ENCODE results near the gene MRGPRX2. TPM values are rescaled to one million over a fixed set of nuclear protein-coding genes. Genes with fewer than 3 reads are reported as not detected.

The MRGPRX2 gene
- total and polyA plus RNA-seq, 2 of the 13 experiments (the other 11 are each of a cell fraction or from before 2014, with no cell fraction given) = not detected

- no peak for TF ChIP-seq LBX2 (CRISPR knock-in tag; IDR thresholded peaks at IDR 0.05; ENCODE audit: borderline replicate concordance)
- no peak for TF ChIP-seq HOMEZ (CRISPR knock-in tag; IDR thresholded peaks at IDR 0.05; ENCODE audit: low read depth)
- no peak for TF ChIP-seq NCOR1 (IDR thresholded peaks at IDR 0.05; ENCODE audit: borderline replicate concordance, low read length)
- TF ChIP-seq ZNF724P (CRISPR knock-in tag; IDR thresholded peaks at IDR 0.05; ENCODE audit: borderline replicate concordance) = no peak
- TF ChIP-seq ELF1 (CRISPR knock-in tag; IDR thresholded peaks at IDR 0.05) = no peak
- no peak for TF ChIP-seq TEF (CRISPR knock-in tag; IDR thresholded peaks at IDR 0.05)
- no peak for TF ChIP-seq LRRFIP1 (CRISPR knock-in tag; conservative IDR thresholded peaks at IDR 0.05)
- no peak for TF ChIP-seq SMAD3 (CRISPR knock-in tag; IDR thresholded peaks at IDR 0.05)
Measured at GRCh38 chr11:19089421-19089820, 28.9 kb upstream of the MRGPRX2 start (continued).

GRCh38 chr11:19088791-19089190 is 28.3 kb upstream of the MRGPRX2 start:
- Histone ChIP-seq H3K9ac (ENCODE audit: insufficient read depth, low read depth, low read length) (no peak overlapping the region), H3K36me3 (replicated peaks in 1 of 2; ENCODE audit: control insufficient read depth in 1 of 2, insufficient read depth in 2 of 2, low read length in 2 of 2) (no peaks in the 10 kb centered on the region), H3K4me3 (replicated peaks in 1 of 3; ENCODE audit: insufficient read depth in 1 of 3, low read depth in 2 of 3, low read length in 3 of 3) (no peak overlapping the region), H4K20me1 (ENCODE audit: insufficient read depth, low read length) (no peaks in the 10 kb centered on the region), H3K4me1 (ENCODE audit: insufficient read depth, low read length) (no peaks in the 10 kb centered on the region), H3K27ac (ENCODE audit: extremely low read length, insufficient read depth, low read length) (no peak overlapping the region), H3K9me3 (ENCODE audit: low read length) (no peaks in the 10 kb centered on the region), H3K4me2 (ENCODE audit: low read depth, low read length) (no peak overlapping the region), H3K27me3 (ENCODE audit: control insufficient read depth in 1 of 2, insufficient read depth in 2 of 2, low read length in 2 of 2) (peaks cover 0 to 10% of the 10 kb centered on the region in 2 experiments; a peak in 2 of 5 replicates), H2AFZ (ENCODE audit: low read length) (no peak overlapping the region), H3K79me2 (ENCODE audit: insufficient read depth, low read length) (no peaks in the 10 kb centered on the region)
- intact Hi-C loops (cut with micrococcal nuclease; ENCODE audit: unreplicated experiment) (no loop called here), in situ Hi-C loops (cut with HindIII; ENCODE audit: extremely low pct_ligation_motif_present, low pct_unique_long_range_greater_than_20kb) (no loop called here)
- POLR2A ChIA-PET = no interaction called here
- WGBS (ENCODE audit: low lambda C conversion rate) = 3% methylated on average over 4 of the region's 4 CpGs
- DNase-seq (ENCODE audit: low spot score) = no peak
- FAIRE-seq = no peak
- CTCF ChIA-PET (ENCODE audit: low intra/inter-chr PET ratio, low total read pairs) = no interaction called here
- BruUV-seq (replicated peaks) = no TSS peak
- ATAC-seq = no peak
- no peak for TF ChIP-seq ZNF33B (CRISPR knock-in tag; IDR thresholded peaks at IDR 0.05)
- no peak for TF ChIP-seq ZNF414 (CRISPR knock-in tag; IDR thresholded peaks at IDR 0.05)
- TF ChIP-seq ZNF75D (CRISPR knock-in tag; IDR thresholded peaks at IDR 0.05; ENCODE audit: borderline replicate concordance) = no peak
- TF ChIP-seq KDM4B (CRISPR knock-in tag; IDR thresholded peaks at IDR 0.05) = no peak
- no peak for TF ChIP-seq TRIM24 (CRISPR knock-in tag; IDR thresholded peaks at IDR 0.05)
- no peak for TF ChIP-seq ESRRA (CRISPR knock-in tag; IDR thresholded peaks at IDR 0.05; ENCODE audit: low read depth)
- no peak for TF ChIP-seq ZNF12 (CRISPR knock-in tag; IDR thresholded peaks at IDR 0.05)
- TF ChIP-seq MED8 (CRISPR knock-in tag; IDR thresholded peaks at IDR 0.05; ENCODE audit: insufficient replicate concordance) = no peak
- TF ChIP-seq ZNF775 (CRISPR knock-in tag; IDR thresholded peaks at IDR 0.05; ENCODE audit: borderline replicate concordance) = no peak
- TF ChIP-seq RFXAP (CRISPR knock-in tag; IDR thresholded peaks at IDR 0.05; ENCODE audit: borderline replicate concordance) = no peak
